ENCODE results near the gene FBXO10. TPM values are rescaled to one million over a fixed set of nuclear protein-coding genes. Genes with fewer than 3 reads are reported as not detected.
A peak's percentile ranks its signal among the peaks of the same experiment; 100 is the strongest.

The FBXO10 gene
- total and polyA plus RNA-seq, 2 of the 4 experiments (the other 2 are of a cell fraction), result 6.6 to 6.7 TPM

DNA sequence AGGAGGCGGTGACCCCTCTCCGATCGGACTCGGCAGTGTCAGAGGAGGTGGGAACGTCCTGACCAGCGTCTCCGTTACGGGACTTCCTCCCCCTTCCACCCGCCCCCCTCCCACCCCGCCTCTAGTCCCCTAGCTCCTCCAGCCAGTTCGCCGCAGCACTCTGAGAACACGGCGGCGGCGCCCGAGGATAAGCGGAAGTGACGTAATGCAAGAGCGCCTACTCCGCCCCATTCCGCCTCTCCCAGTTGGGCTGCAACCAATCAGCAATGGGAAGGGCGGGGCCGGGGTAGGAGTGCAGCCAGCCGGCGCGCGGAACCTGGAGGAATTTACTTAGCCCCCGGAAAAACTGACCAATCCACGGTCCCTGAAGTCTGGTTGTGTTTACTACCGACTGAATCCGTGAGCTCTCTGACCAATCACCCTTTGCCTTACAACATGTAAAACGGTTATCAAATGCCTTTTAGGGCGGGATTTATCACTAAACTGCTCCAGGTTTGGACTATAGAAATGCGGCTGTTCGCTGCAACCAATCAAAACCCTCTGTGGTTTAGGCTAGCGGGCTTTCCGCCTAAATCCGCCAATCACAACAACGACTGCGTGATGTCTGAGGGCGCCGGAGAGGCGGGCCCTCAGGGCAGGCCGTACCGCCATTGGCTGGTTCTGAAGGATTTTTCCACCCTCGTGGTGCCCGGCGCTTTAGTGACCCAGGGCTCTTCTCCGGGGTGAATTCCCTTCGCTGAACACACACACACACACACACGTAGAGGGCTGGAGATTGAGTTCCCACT lies 110.7 kb downstream of the FBXO10 start, which contains the start of gene ZBTB5:
TSS of gene ZBTB5 (minus strand) at position 202 of the 788 bp plus-strand sequence. CDS start 22,899 bp downstream, outside the sequence.
- peak within 1 kb of the TSS; percentile 97 for H3K4ac ChIP-seq (ENCODE audit: low read depth, low read length)
- peaks cover 0 to 36% of the 10 kb centered on the region in 2 experiments; a peak in 2 of 4 replicates for H3K79me1 ChIP-seq (ENCODE audit: low read depth in 1 of 2, low read length in 2 of 2)
- intact Hi-C loops (cut with micrococcal nuclease), result no loop called here
- H3K9me1 ChIP-seq (ENCODE audit: insufficient read depth, low read length), result no peaks in the 10 kb centered on the region; the same call in 1 of the 2 replicates
- dilution Hi-C loops (cut with HindIII; ENCODE audit: low sequenced_read_pairs, unreplicated experiment), result no loop called here
- peak within 1 kb of the TSS; percentile 76 for H2AK5ac ChIP-seq (ENCODE audit: low read depth, low read length)
- ChIA-PET CTCF (interaction anchor here (0.6 kb wide), 1 partner anchor 32 kb away, joined by 3 read pairs; no protein-coding TSS in a partner anchor), POLR2A (ENCODE audit: unreplicated experiment) (interaction anchor here (0.9 kb wide), 1 partner anchor 22 kb away, joined by 3 read pairs; no protein-coding TSS in a partner anchor)
- H3K18ac ChIP-seq (ENCODE audit: low read depth, low read length), result peak within 1 kb of the TSS; percentile 25; the same call in 1 of the 2 replicates
- in situ Hi-C loops (cut with MboI; ENCODE audit: low sequenced_read_pairs), result no loop called here
- H2BK120ac ChIP-seq (ENCODE audit: low read depth, low read length), result peak within 1 kb of the TSS; percentile 79
- peak within 1 kb of the TSS; percentile 97 for H2AFZ ChIP-seq (replicated peaks; ENCODE audit: low read length, poor library complexity)
- ATAC-seq (ENCODE audit: low read depth) (peak; percentile 86), DNase-seq (peak; percentile 100)
- peak within 1 kb of the TSS; percentile 90 for H3K14ac ChIP-seq (replicated peaks; ENCODE audit: low read depth, low read length)
- H3K9me3 ChIP-seq (ENCODE audit: control insufficient read depth, insufficient read depth, low read length), result no peaks in the 10 kb centered on the region
- TF ChIP-seq MXI1 (IDR thresholded peaks at IDR 0.05; ENCODE audit: borderline replicate concordance, low read depth, low read length) (peak; percentile 83), RFX5 (IDR thresholded peaks at IDR 0.05; ENCODE audit: low read depth, low read length) (0 out of 2 replicates have a peak, but pooled peaks have one; percentile 2), CHD1 (IDR thresholded peaks at IDR 0.05; ENCODE audit: low read depth, low read length) (no peak), BHLHE40 (IDR thresholded peaks at IDR 0.05; ENCODE audit: low read depth, low read length) (no peak), MAZ (IDR thresholded peaks at IDR 0.05; ENCODE audit: borderline replicate concordance, low read depth, low read length) (peak; percentile 78; the same call in 1 of the 2 replicates), MAFK (IDR thresholded peaks at IDR 0.05; ENCODE audit: low read depth, low read length) (no peak), POLR2A (IDR thresholded peaks at IDR 0.05; ENCODE audit: low read depth, low read length) (no peak), FOS (IDR thresholded peaks at IDR 0.05; ENCODE audit: low read depth, low read length) (peak; percentile 33; the same call in 1 of the 2 replicates), CEBPB (IDR thresholded peaks at IDR 0.05; ENCODE audit: low read depth, low read length) (peak; percentile 58), NFE2L2 (IDR thresholded peaks at IDR 0.05; ENCODE audit: low read depth, low read length) (no peak)
- TF ChIP-seq, protein P1, sequence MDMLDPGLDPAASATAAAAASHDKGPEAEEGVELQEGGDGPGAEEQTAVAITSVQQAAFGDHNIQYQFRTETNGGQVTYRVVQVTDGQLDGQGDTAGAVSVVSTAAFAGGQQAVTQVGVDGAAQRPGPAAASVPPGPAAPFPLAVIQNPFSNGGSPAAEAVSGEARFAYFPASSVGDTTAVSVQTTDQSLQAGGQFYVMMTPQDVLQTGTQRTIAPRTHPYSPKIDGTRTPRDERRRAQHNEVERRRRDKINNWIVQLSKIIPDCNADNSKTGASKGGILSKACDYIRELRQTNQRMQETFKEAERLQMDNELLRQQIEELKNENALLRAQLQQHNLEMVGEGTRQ (IDR thresholded peaks at IDR 0.05; ENCODE audit: low read depth, low read length), result peak; percentile 70
- TF ChIP-seq, protein P2, sequence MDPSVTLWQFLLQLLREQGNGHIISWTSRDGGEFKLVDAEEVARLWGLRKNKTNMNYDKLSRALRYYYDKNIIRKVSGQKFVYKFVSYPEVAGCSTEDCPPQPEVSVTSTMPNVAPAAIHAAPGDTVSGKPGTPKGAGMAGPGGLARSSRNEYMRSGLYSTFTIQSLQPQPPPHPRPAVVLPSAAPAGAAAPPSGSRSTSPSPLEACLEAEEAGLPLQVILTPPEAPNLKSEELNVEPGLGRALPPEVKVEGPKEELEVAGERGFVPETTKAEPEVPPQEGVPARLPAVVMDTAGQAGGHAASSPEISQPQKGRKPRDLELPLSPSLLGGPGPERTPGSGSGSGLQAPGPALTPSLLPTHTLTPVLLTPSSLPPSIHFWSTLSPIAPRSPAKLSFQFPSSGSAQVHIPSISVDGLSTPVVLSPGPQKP (IDR thresholded peaks at IDR 0.05; ENCODE audit: borderline replicate concordance, low read depth, low read length), result no peak
- peak within 1 kb of the TSS; percentile 78 for H2BK5ac ChIP-seq (ENCODE audit: low read depth, low read length, poor library complexity, severe bottlenecking)
- H4K20me1 ChIP-seq (ENCODE audit: insufficient read depth, low read length), result peaks cover 7% of the 10 kb centered on the region; the same call in 1 of the 2 replicates
- H3K23ac ChIP-seq (ENCODE audit: low read depth, low read length), result peak within 1 kb of the TSS; percentile 87
- H3K4me1 ChIP-seq (ENCODE audit: control insufficient read depth, insufficient read depth, low read length), result no peaks in the 10 kb centered on the region; the same call in none of the 2 replicates
- H3K9ac ChIP-seq (ENCODE audit: low read depth, low read length), result peak within 1 kb of the TSS; percentile 92
- peak within 1 kb of the TSS; percentile 87 for H2AK9ac ChIP-seq (replicated peaks; ENCODE audit: low read depth, low read length, poor library complexity)
- peak within 1 kb of the TSS; percentile 87 for H4K91ac ChIP-seq (ENCODE audit: insufficient read depth, low read depth, low read length)
- H2BK15ac ChIP-seq (ENCODE audit: low read depth, low read length), result peak within 1 kb of the TSS; percentile 58; the same call in 2 of the 3 replicates
- peak within 1 kb of the TSS; percentile 80 for H3K4me2 ChIP-seq (ENCODE audit: low read depth, low read length)
- WGBS, 2 experiments (ENCODE audit: extremely low coverage in 2 of 2, insufficient read length in 1 of 2), result 0% methylated on average over 10 of the region's 52 CpGs; no CpG with 5 or more reads in 1 of the 2 experiments
- peak within 1 kb of the TSS; percentile 76 for H3K4me3 ChIP-seq (ENCODE audit: insufficient read depth, low read depth, low read length)
- peak within 1 kb of the TSS; percentile 88 for H3K27ac ChIP-seq (ENCODE audit: insufficient read depth, low read length)
- peak within 1 kb of the TSS; percentile 93 to 94 for H4K8ac ChIP-seq (ENCODE audit: low read depth in 2 of 2, low read length in 2 of 2)
- H3K27me3 ChIP-seq (ENCODE audit: control insufficient read depth, insufficient read depth, low read length), result no peaks in the 10 kb centered on the region
- H2BK20ac ChIP-seq (ENCODE audit: low read depth, low read length), result peak within 1 kb of the TSS; percentile 61; the same call in 1 of the 2 replicates
- no peaks in the 10 kb centered on the region for H3K36me3 ChIP-seq (ENCODE audit: control insufficient read depth, insufficient read depth, low read length)
- BruUV-seq (replicated peaks), result no TSS peak
- H4K5ac ChIP-seq (ENCODE audit: low read depth, low read length), result peak within 1 kb of the TSS; percentile 73
- peak within 1 kb of the TSS; percentile 83 for H3K56ac ChIP-seq (ENCODE audit: extremely low read depth, insufficient read depth, low read length)

Measured in IMR-90 (cell line).